Naive thymus-derived CD4-positive, alpha-beta T cell (primary cell): ENCODE measurements around the gene KLHL22. TPM values are rescaled to one million over a fixed set of nuclear protein-coding genes. Genes with fewer than 3 reads are reported as not detected.
A peak's percentile ranks its signal among the peaks of the same experiment; 100 is the strongest.

Experiments used
- ATAC-seq: fragments of 150-1000 bp; cut with Tn5 transposase; 2 replicates; pipeline ENCODE4 v1.10.0; 2021; ENCODE audit warnings: mild to moderate bottlenecking, moderate library complexity
- CTCF ChIA-PET: fragments of 350-600 bp; sonication (Branson Sonifier 250); formaldehyde crosslinking; loops from one replicate; lab custom pipeline; 2021; ENCODE audit warnings: antibody characterized with exemption; lab: Charles Lee
- POLR2A ChIA-PET: fragments of 350-600 bp; sonication (Branson Sonifier 250); formaldehyde crosslinking; loops from one replicate; lab custom pipeline; 2021; ENCODE audit warnings: antibody characterized with exemption, inconsistent platforms; lab: Charles Lee
- DNase-seq, 9 donors: peaks; one replicate each; pipeline versions ENCODE4 v3.0.0 to v3.0.0-alpha.2; 2020 to 2022; ENCODE audit warnings: mixed read lengths in 1 of 9
- H3K27ac ChIP-seq: one replicate; pipeline ENCODE4 v1.7.0; 2013; ENCODE audit warnings: mild to moderate bottlenecking, low read depth, low read length, moderate library complexity
- H3K27me3 ChIP-seq, 2 donors: one replicate each; pipeline ENCODE4 v1.7.0; 2013; ENCODE audit warnings: low read length in 2 of 2, mild to moderate bottlenecking in 2 of 2, moderate library complexity in 2 of 2; ENCODE audit not compliant: control insufficient read depth in 2 of 2, insufficient read depth in 2 of 2
- H3K36me3 ChIP-seq, 3 experiments: 1 replicate in 2 of 3; 2 replicates in 1 of 3; pipeline ENCODE4 v1.7.0; 2013; ENCODE audit warnings: low read length in 3 of 3, mild to moderate bottlenecking in 3 of 3, moderate library complexity in 1 of 3; ENCODE audit not compliant: insufficient read depth in 3 of 3, control insufficient read depth in 2 of 3
- H3K4me1 ChIP-seq, 2 donors: one replicate each; pipeline ENCODE4 v1.7.0; 2013; ENCODE audit warnings: low read length in 2 of 2, mild to moderate bottlenecking in 2 of 2, moderate library complexity in 1 of 2; ENCODE audit not compliant: control insufficient read depth in 2 of 2, insufficient read depth in 2 of 2
- H3K4me3 ChIP-seq: 2 replicates; pipeline ENCODE4 v1.7.0; 2013; ENCODE audit warnings: mild to moderate bottlenecking, low read length
- H3K9me3 ChIP-seq, 3 experiments: 1 replicate in 2 of 3; 2 replicates in 1 of 3; pipeline ENCODE4 v1.7.0; 2013; ENCODE audit warnings: low read length in 3 of 3; ENCODE audit not compliant: control insufficient read depth in 2 of 3
- H3K27ac Mint-ChIP-seq, 9 donors: one replicate each; pipeline ENCODE4 v1.8.0; 2020 to 2022; ENCODE audit warnings: mixed read lengths in 9 of 9, mild to moderate bottlenecking in 8 of 9, moderate library complexity in 5 of 9, inconsistent platforms in 2 of 9
- H3K27me3 Mint-ChIP-seq, 5 donors: one replicate each; pipeline ENCODE4 v1.8.0; 2021 to 2022; ENCODE audit warnings: mixed read lengths in 5 of 5, mild to moderate bottlenecking in 1 of 5
- H3K36me3 Mint-ChIP-seq, 5 donors: one replicate each; pipeline ENCODE4 v1.8.0; 2020 to 2022; ENCODE audit warnings: mixed read lengths in 5 of 5, mild to moderate bottlenecking in 3 of 5, inconsistent platforms in 1 of 5
- H3K4me1 Mint-ChIP-seq, 7 donors: one replicate each; pipeline ENCODE4 v1.8.0; 2020 to 2022; ENCODE audit warnings: mixed read lengths in 7 of 7, mild to moderate bottlenecking in 3 of 7, inconsistent platforms in 1 of 7
- H3K4me3 Mint-ChIP-seq, 10 donors: one replicate each; pipeline ENCODE4 v1.8.0; 2020 to 2022; ENCODE audit warnings: mild to moderate bottlenecking in 10 of 10, mixed read lengths in 10 of 10, moderate library complexity in 6 of 10, inconsistent platforms in 2 of 10
- H3K9me3 Mint-ChIP-seq, 11 donors: one replicate each; pipeline ENCODE4 v1.8.0; 2020 to 2022; ENCODE audit warnings: mixed read lengths in 11 of 11, mild to moderate bottlenecking in 4 of 11, inconsistent platforms in 1 of 11, moderate library complexity in 1 of 11
- intact Hi-C, 2 donors: fragments of 100-400 bp; cut with micrococcal nuclease; formaldehyde crosslinking; loops; one replicate each; pipeline ENCODE4 v1.15.1; 2023
- polyA plus RNA-seq, 2 donors: library from polyadenylated mRNA; unstranded; fragments of 300-500 nt; fragmentation: Illumina TruSeq; gene quantifications; one replicate each; pipeline ENCODE4 v1.2.3, GENCODE V29; 2021
- total RNA-seq, 6 experiments: library from RNA in 5 of 6; stranded (reverse) in 5 of 6; gene quantifications; 1 replicate in 5 of 6; 2 replicates in 1 of 6; pipeline ENCODE4 v1.2.3 and lab custom pipeline; 2021 to 2026

KLHL22 gene
- total and polyA plus RNA-seq, 7 experiments from 2014 or later, result 20.6 to 71.3 (median 40.0) TPM

DNA sequence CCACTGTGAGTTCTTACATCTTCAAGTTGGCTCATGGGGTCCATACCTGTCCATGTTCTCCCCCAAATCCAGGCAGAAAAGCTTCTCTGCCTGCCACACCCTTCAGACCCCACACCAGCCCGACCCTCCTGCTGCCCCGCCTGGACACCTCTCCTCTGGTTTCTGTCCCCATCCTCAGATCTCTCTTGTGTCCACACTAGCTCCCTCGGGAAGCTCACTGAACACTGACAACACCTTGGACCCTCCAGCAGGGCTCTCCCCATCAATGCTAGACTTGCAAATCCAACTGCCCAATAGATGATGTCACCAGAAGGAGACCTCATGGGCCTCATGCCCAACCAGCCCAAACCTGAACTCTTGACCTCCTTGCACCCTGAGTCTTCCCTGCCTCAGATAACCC, 60.8 kb downstream of the KLHL22 start:
- H3K4me3 ChIP-seq, result no peak overlapping the region
- H3K36me3 Mint-ChIP-seq, result peaks cover 0 to 7% (median 0%) of the 10 kb centered on the region in 5 donors
- peaks cover 3 to 29% of the 10 kb centered on the region in 2 donors for H3K27me3 ChIP-seq
- no peak for ATAC-seq
- ChIA-PET CTCF (interaction anchor here (1.0 kb wide), 1 partner anchor 16 kb away, joined by 4 read pairs; no protein-coding TSS in a partner anchor), POLR2A (interaction anchor here (2.1 kb wide), 1 partner anchor 28 kb away, joined by 10 read pairs; no protein-coding TSS in a partner anchor)
- H3K4me1 Mint-ChIP-seq, result peaks cover 6 to 28% (median 14%) of the 10 kb centered on the region in 7 donors
- no peaks in the 10 kb centered on the region for H3K9me3 ChIP-seq
- peaks cover 18 to 31% of the 10 kb centered on the region in 2 donors for H3K4me1 ChIP-seq
- DNase-seq, result no peak
- H3K27ac ChIP-seq, result no peak overlapping the region
- H3K27ac Mint-ChIP-seq, result no peak overlapping the region
- peak overlapping the region in 4 of 10 donors; percentile 6 to 50 (median 32) for H3K4me3 Mint-ChIP-seq
- no peaks in the 10 kb centered on the region for H3K36me3 ChIP-seq
- intact Hi-C loops, result no loop called here
- H3K9me3 Mint-ChIP-seq, result peaks cover 0 to 2% (median 0%) of the 10 kb centered on the region in 11 donors
- H3K27me3 Mint-ChIP-seq, result peaks cover 31 to 80% (median 40%) of the 10 kb centered on the region in 5 donors

DNA sequence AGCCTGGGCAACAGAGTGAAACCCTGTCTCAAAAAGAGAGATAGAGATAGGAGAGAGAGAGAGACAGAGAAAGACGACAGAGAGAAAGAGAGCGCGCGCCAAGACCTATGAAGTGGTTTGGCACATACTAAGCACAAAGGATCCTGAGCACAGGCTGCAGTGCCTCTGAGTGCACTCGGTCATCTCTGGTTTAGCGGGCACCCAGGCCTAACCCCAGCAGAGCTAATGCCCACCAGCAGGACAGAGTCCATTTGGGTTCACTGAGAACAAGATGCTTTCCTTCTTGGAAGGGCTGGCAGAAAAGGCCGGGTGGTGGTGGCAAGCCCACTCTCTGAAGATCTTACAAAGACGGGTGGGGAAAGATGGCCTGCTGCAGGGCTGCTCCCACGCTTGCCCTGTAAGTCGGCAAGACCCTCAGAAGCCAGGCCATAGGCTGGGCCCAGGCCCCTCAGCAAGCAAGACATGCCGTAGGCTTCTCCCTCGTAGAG, 61.3 kb downstream of the KLHL22 start:
- DNase-seq (no peak), ATAC-seq (no peak)
- Histone ChIP-seq H3K27me3 (peaks cover 3 to 29% of the 10 kb centered on the region in 2 donors), H3K27ac (no peak overlapping the region), H3K4me1 (peaks cover 18 to 32% of the 10 kb centered on the region in 2 donors), H3K4me3 (no peak overlapping the region), H3K36me3 (no peaks in the 10 kb centered on the region), H3K9me3 (no peaks in the 10 kb centered on the region)
- H3K27me3 Mint-ChIP-seq, result peaks cover 31 to 77% (median 38%) of the 10 kb centered on the region in 5 donors
- H3K27ac Mint-ChIP-seq, result no peak overlapping the region
- H3K4me3 Mint-ChIP-seq, result peak overlapping the region in 5 of 10 donors; percentile 20 to 58 (median 44)
- H3K9me3 Mint-ChIP-seq, result peaks cover 0 to 2% (median 0%) of the 10 kb centered on the region in 11 donors
- H3K4me1 Mint-ChIP-seq, result peaks cover 6 to 28% (median 14%) of the 10 kb centered on the region in 7 donors
- intact Hi-C loops, result no loop called here
- CTCF ChIA-PET, result no interaction called here
- POLR2A ChIA-PET, result interaction anchor here (2.1 kb wide), 1 partner anchor 29 kb away, joined by 10 read pairs; no protein-coding TSS in a partner anchor
- H3K36me3 Mint-ChIP-seq, result peaks cover 0 to 4% (median 0%) of the 10 kb centered on the region in 5 donors

GRCh38 chr22:20433686-20434241, 61.8 kb downstream of the KLHL22 start:
- ChIA-PET CTCF (no interaction called here), POLR2A (interaction anchor here (2.1 kb wide), 1 partner anchor 29 kb away, joined by 10 read pairs; no protein-coding TSS in a partner anchor)
- Mint-ChIP-seq H3K36me3 (peaks cover 0 to 4% (median 2%) of the 10 kb centered on the region in 5 donors), H3K4me1 (peaks cover 11 to 34% (median 18%) of the 10 kb centered on the region in 7 donors), H3K9me3 (peaks cover 0 to 2% (median 0%) of the 10 kb centered on the region in 11 donors), H3K27ac (no peak overlapping the region), H3K27me3 (peaks cover 31 to 75% (median 37%) of the 10 kb centered on the region in 5 donors), H3K4me3 (peak overlapping the region in 5 of 10 donors; percentile 20 to 58 (median 30))
- H3K4me3 ChIP-seq, result no peak overlapping the region
- H3K27ac ChIP-seq, result no peak overlapping the region
- peaks cover 3 to 29% of the 10 kb centered on the region in 2 donors for H3K27me3 ChIP-seq
- ATAC-seq (no peak), DNase-seq (no peak)
- no peaks in the 10 kb centered on the region for H3K9me3 ChIP-seq
- H3K36me3 ChIP-seq, result no peaks in the 10 kb centered on the region
- intact Hi-C loops, result no loop called here
- peaks cover 21 to 34% of the 10 kb centered on the region in 2 donors for H3K4me1 ChIP-seq

DNA sequence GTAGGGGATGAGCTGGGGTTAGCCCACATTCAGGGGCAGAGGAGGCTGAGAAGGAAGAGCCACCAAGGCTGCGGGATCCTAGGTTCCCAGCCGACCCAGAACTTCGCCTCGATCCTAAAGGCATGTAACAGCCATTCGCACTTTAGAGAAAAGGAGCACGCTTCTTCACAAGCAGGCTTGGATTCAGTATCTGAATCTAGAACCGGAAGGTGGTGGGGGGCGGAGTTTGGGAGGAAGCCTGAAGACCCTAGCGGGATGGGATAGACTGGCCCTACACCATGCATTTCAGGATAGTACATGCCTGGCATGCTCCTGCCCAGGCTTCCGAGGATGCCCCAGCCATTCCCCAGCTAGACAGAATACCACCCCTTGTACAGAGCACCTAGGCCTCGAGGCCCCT, 62.4 kb downstream of the KLHL22 start:
- DNase-seq (no peak), ATAC-seq (no peak)
- Mint-ChIP-seq H3K4me3 (peak overlapping the region in 3 of 10 donors; percentile 20 to 84 (median 46)), H3K27ac (no peak overlapping the region), H3K36me3 (peaks cover 0 to 4% (median 2%) of the 10 kb centered on the region in 5 donors), H3K27me3 (peaks cover 31 to 74% (median 33%) of the 10 kb centered on the region in 5 donors), H3K9me3 (peaks cover 0 to 2% (median 0%) of the 10 kb centered on the region in 11 donors), H3K4me1 (peaks cover 12 to 35% (median 16%) of the 10 kb centered on the region in 7 donors)
- ChIA-PET CTCF (interaction anchor here (0.8 kb wide), 1 partner anchor 15 kb away, joined by 5 read pairs; no protein-coding TSS in a partner anchor), POLR2A (interaction anchor here (0.7 to 0.9 kb wide), 2 partner anchors 11 to 23 kb away, joined by 3 to 4 read pairs; no protein-coding TSS in a partner anchor)
- intact Hi-C loops, result no loop called here
- H3K27me3 ChIP-seq, result peaks cover 3 to 26% of the 10 kb centered on the region in 2 donors
- no peaks in the 10 kb centered on the region for H3K36me3 ChIP-seq
- H3K27ac ChIP-seq, result no peak overlapping the region
- no peak overlapping the region for H3K4me3 ChIP-seq
- no peaks in the 10 kb centered on the region for H3K9me3 ChIP-seq
- H3K4me1 ChIP-seq, result peaks cover 25 to 37% of the 10 kb centered on the region in 2 donors

GRCh38 chr22:20432244-20432686, 63.3 kb downstream of the KLHL22 start:
- H3K27me3 Mint-ChIP-seq, result peaks cover 32 to 76% (median 34%) of the 10 kb centered on the region in 5 donors
- Histone ChIP-seq H3K4me1 (peaks cover 25 to 36% of the 10 kb centered on the region in 2 donors), H3K9me3 (no peaks in the 10 kb centered on the region), H3K27ac (no peak overlapping the region), H3K27me3 (peaks cover 3 to 22% of the 10 kb centered on the region in 2 donors), H3K4me3 (no peak overlapping the region), H3K36me3 (no peaks in the 10 kb centered on the region)
- no peak overlapping the region for H3K27ac Mint-ChIP-seq
- ChIA-PET POLR2A (interaction anchor here (0.9 to 1.4 kb wide), 2 partner anchors 24 to 32 kb away, joined by 3 to 4 read pairs; no protein-coding TSS in a partner anchor), CTCF (interaction anchor here (0.8 kb wide), 1 partner anchor 14 kb away, joined by 5 read pairs; no protein-coding TSS in a partner anchor)
- H3K36me3 Mint-ChIP-seq, result peaks cover 0 to 4% (median 2%) of the 10 kb centered on the region in 5 donors
- H3K4me1 Mint-ChIP-seq, result peaks cover 11 to 35% (median 18%) of the 10 kb centered on the region in 7 donors
- intact Hi-C loops, result no loop called here
- DNase-seq (no peak), ATAC-seq (no peak)
- peak overlapping the region in 9 of 10 donors; percentile 42 to 96 (median 61) for H3K4me3 Mint-ChIP-seq
- H3K9me3 Mint-ChIP-seq, result peaks cover 0 to 2% (median 0%) of the 10 kb centered on the region in 11 donors

- Histone ChIP-seq H3K9me3 (no peaks in the 10 kb centered on the region), H3K4me3 (peak overlapping the region; percentile 79), H3K36me3 (no peaks in the 10 kb centered on the region), H3K4me1 (peaks cover 18 to 32% of the 10 kb centered on the region in 2 donors), H3K27me3 (peaks cover 0 to 17% of the 10 kb centered on the region in 2 donors), H3K27ac (no peak overlapping the region)
- H3K4me3 Mint-ChIP-seq, result peak overlapping the region in 9 of 10 donors; percentile 48 to 96 (median 63)
- POLR2A ChIA-PET, result interaction anchor here (1.4 kb wide), 1 partner anchor 33 kb away, joined by 3 read pairs; no protein-coding TSS in a partner anchor
- intact Hi-C loops, result no loop called here
- peaks cover 31 to 76% (median 34%) of the 10 kb centered on the region in 5 donors for H3K27me3 Mint-ChIP-seq
- no peak overlapping the region for H3K27ac Mint-ChIP-seq
- no peak for DNase-seq
- no peaks in the 10 kb centered on the region for H3K9me3 Mint-ChIP-seq
- H3K36me3 Mint-ChIP-seq, result peaks cover 0 to 4% (median 0%) of the 10 kb centered on the region in 5 donors
- CTCF ChIA-PET, result interaction anchor here (0.6 kb wide), 1 partner anchor 23 kb away, joined by 3 read pairs; no protein-coding TSS in a partner anchor
- no peak for ATAC-seq
- peaks cover 6 to 29% (median 14%) of the 10 kb centered on the region in 7 donors for H3K4me1 Mint-ChIP-seq
Observed at GRCh38 chr22:20431511-20432192, 63.9 kb downstream of the KLHL22 start.
